ENCODE results near the gene RGCC. TPM values are rescaled to one million over a fixed set of nuclear protein-coding genes. Genes with fewer than 3 reads are reported as not detected.
A peak's percentile ranks its signal among the peaks of the same experiment; 100 is the strongest.

The RGCC gene
- total RNA-seq, 1 donor from 2014 or later: 27.6 TPM

- no peak for DNase-seq (ENCODE audit: low read depth in 2 of 2)
These were observed 3.7 kb upstream of the RGCC start for GRCh38 chr13:41453620-41454019.

GRCh38 chr13:41454170-41454569 lies 3.2 kb upstream of the RGCC start:
- no peak for DNase-seq (ENCODE audit: low read depth in 2 of 2)

- peak in 1 of 2 donors; percentile 38 for DNase-seq (ENCODE audit: low read depth in 2 of 2)
These were observed 1.5 kb upstream of the RGCC start for GRCh38 chr13:41455725-41456419.

GRCh38 chr13:41457589-41458186 lies 338 bp downstream of the RGCC start:
- DNase-seq (ENCODE audit: low read depth in 2 of 2): peak in 1 of 2 donors; percentile 7

- peak; percentile 41 to 56 for DNase-seq (ENCODE audit: low read depth in 2 of 2)
These were observed 924 bp downstream of the RGCC start for GRCh38 chr13:41458187-41458760.

GRCh38 chr13:41458761-41459431 lies 1.5 kb downstream of the RGCC start:
- DNase-seq (ENCODE audit: low read depth in 2 of 2): peak; percentile 53 to 72

- peak in 1 of 2 donors; percentile 48 for DNase-seq (ENCODE audit: low read depth in 2 of 2)
These were observed 2.2 kb downstream of the RGCC start for GRCh38 chr13:41459432-41460073.

- DNase-seq (ENCODE audit: low read depth in 2 of 2): no peak
These were observed 2.7 kb downstream of the RGCC start for GRCh38 chr13:41460074-41460465.

GRCh38 chr13:41460930-41461329 lies 3.6 kb downstream of the RGCC start:
- no peak for DNase-seq (ENCODE audit: low read depth in 2 of 2)

- DNase-seq (ENCODE audit: low read depth in 2 of 2): no peak
These were observed 4.3 kb downstream of the RGCC start for GRCh38 chr13:41461527-41462139.

- DNase-seq (ENCODE audit: low read depth in 2 of 2): no peak
These were observed 5.1 kb downstream of the RGCC start for GRCh38 chr13:41462427-41462826.

GRCh38 chr13:41463838-41464602 lies 6.7 kb downstream of the RGCC start:
- DNase-seq (ENCODE audit: low read depth in 2 of 2): no peak

- peak; percentile 36 to 98 for DNase-seq (ENCODE audit: low read depth in 2 of 2)
These were observed 8.0 kb downstream of the RGCC start for GRCh38 chr13:41465241-41465847.

- no peak for DNase-seq (ENCODE audit: low read depth in 2 of 2)
These were observed 8.6 kb downstream of the RGCC start for GRCh38 chr13:41465898-41466320.

GRCh38 chr13:41467425-41467945 lies 10.1 kb downstream of the RGCC start:
- DNase-seq (ENCODE audit: low read depth in 2 of 2): no peak

GRCh38 chr13:41468631-41469030 lies 11.3 kb downstream of the RGCC start:
- DNase-seq (ENCODE audit: low read depth in 2 of 2): no peak

- DNase-seq (ENCODE audit: low read depth in 2 of 2): no peak
These were observed 12.8 kb downstream of the RGCC start for GRCh38 chr13:41470196-41470595.

- no peak for DNase-seq (ENCODE audit: low read depth in 2 of 2)
These were observed 14.4 kb downstream of the RGCC start for GRCh38 chr13:41471785-41472184.

- DNase-seq (ENCODE audit: low read depth in 2 of 2): no peak
These were observed 29.9 kb downstream of the RGCC start for GRCh38 chr13:41487222-41487621.

GRCh38 chr13:41488124-41488523 lies 30.8 kb downstream of the RGCC start:
- DNase-seq (ENCODE audit: low read depth in 2 of 2): no peak

All from lung microvascular endothelial cell (primary cell).